Lung (tissue), 12 donors: ENCODE data around the gene TSPAN14. TPM values are rescaled to one million over a fixed set of nuclear protein-coding genes. Genes with fewer than 3 reads are reported as not detected.

Experiments used
- ATAC-seq: fragments of 200-7000 bp; cut with Tn5 transposase; one replicate; pipeline ENCODE4 v1.9.1; 2020; ENCODE audit warnings: moderate number of reproducible peaks; ENCODE audit not compliant: insufficient read depth, low FRiP score
- DNase-seq, 3 donors: peaks; one replicate each; pipeline ENCODE4 v3.0.0-alpha.2; 2013 to 2017
- H3K27ac ChIP-seq, 2 donors: one replicate each; pipeline ENCODE4 v1.5.1; 2013; ENCODE audit warnings: mild to moderate bottlenecking in 2 of 2, moderate library complexity in 2 of 2, control low read depth in 1 of 2, inconsistent platforms in 1 of 2, low read depth in 1 of 2, low read length in 1 of 2
- H3K27me3 ChIP-seq, 3 donors: one replicate each; pipeline ENCODE4 v1.5.1; 2013; ENCODE audit warnings: low read length in 2 of 3; ENCODE audit not compliant: control insufficient read depth in 3 of 3, insufficient read depth in 3 of 3
- H3K36me3 ChIP-seq, 4 donors: one replicate each; pipeline ENCODE4 v1.5.1; 2013; ENCODE audit warnings: low read length in 4 of 4, mild to moderate bottlenecking in 1 of 4, moderate library complexity in 1 of 4; ENCODE audit not compliant: control insufficient read depth in 4 of 4, insufficient read depth in 4 of 4
- H3K4me1 ChIP-seq, 5 donors: one replicate each; pipeline ENCODE4 v1.5.1; 2013; ENCODE audit warnings: low read length in 5 of 5, mild to moderate bottlenecking in 2 of 5, moderate library complexity in 1 of 5; ENCODE audit not compliant: control insufficient read depth in 5 of 5, insufficient read depth in 5 of 5
- H3K4me3 ChIP-seq: one replicate; pipeline ENCODE4 v1.5.1; 2013; ENCODE audit warnings: mild to moderate bottlenecking, control low read depth, moderate library complexity
- H3K9ac ChIP-seq, 2 donors: one replicate each; pipeline ENCODE4 v1.5.1; 2013; ENCODE audit warnings: low read length in 2 of 2, control low read depth in 1 of 2; ENCODE audit not compliant: insufficient read depth in 1 of 2
- H3K9me3 ChIP-seq, 4 donors: one replicate each; pipeline ENCODE4 v1.5.1; 2013; ENCODE audit warnings: low read length in 3 of 4, mild to moderate bottlenecking in 1 of 4, moderate library complexity in 1 of 4; ENCODE audit not compliant: control insufficient read depth in 4 of 4, insufficient read depth in 3 of 4
- CTCF ChIP-seq: IDR thresholded peaks from 2 replicates; pipeline ENCODE4 v1.5.1; 2012; ENCODE audit warnings: mild to moderate bottlenecking; ENCODE audit errors: control extremely low read depth, extremely low read depth
- WGBS, 2 donors: extraction: QIAGEN DNeasy Blood & Tissue Kit; methylation state at CpG; one replicate each; pipeline ENCODE4 v1.1.7; 2013; 5-methylcytosine and 5-hydroxymethylcytosine counted together
- polyA plus RNA-seq, 2 donors: library from polyadenylated mRNA; stranded (reverse); fragments of 200-250 nt; gene quantifications; one replicate each; pipeline ENCODE4 v1.2.1, GENCODE V29; 2013
- total RNA-seq, 2 donors: library from RNA; depleted of rRNA in 1 of 2; stranded (reverse); fragments of >200 nt in 1 of 2; gene quantifications; one replicate each; pipeline ENCODE4 v1.2.1, GENCODE V29; 2014 to 2021
- donor health status: control.
- donor health status: control.
- donor health status: Bipolar disorder and iron deficiency.
- donor health status: healthy.
- donor health status: DM: yes; HTN: yes; CAD: no.

Gene TSPAN14
- total and polyA plus RNA-seq, 4 donors, result 40.9 to 187 (median 116) TPM

GRCh38 chr10:80537736-80538480, 83.8 kb downstream of the TSPAN14 start, which contains the start of gene SH2D4B:
Gene SH2D4B (plus strand): TSS chr10:80537902. CDS start chr10:80538332, 430 bp downstream.
- WGBS, 2 donors, result 95 to 98% methylated on average over 19 of the region's 19 CpGs
- Histone ChIP-seq H3K4me3 (no peak within 1 kb of the TSS), H3K27me3 (no peaks in the 10 kb centered on the region), H3K36me3 (no peaks in the 10 kb centered on the region), H3K9me3 (no peaks in the 10 kb centered on the region), H3K27ac (no peak within 1 kb of the TSS), H3K9ac (no peak within 1 kb of the TSS), H3K4me1 (peaks cover 0 to 22% (median 0%) of the 10 kb centered on the region in 5 donors)
- DNase-seq (no peak), ATAC-seq (no peak)
- no peak for TF ChIP-seq CTCF

GRCh38 chr10:80538481-80539185, 84.5 kb downstream of the TSPAN14 start:
- Histone ChIP-seq H3K9ac (no peak overlapping the region), H3K4me3 (no peak overlapping the region), H3K27me3 (no peaks in the 10 kb centered on the region), H3K36me3 (no peaks in the 10 kb centered on the region), H3K4me1 (peaks cover 0 to 23% (median 0%) of the 10 kb centered on the region in 5 donors), H3K27ac (no peak overlapping the region), H3K9me3 (no peaks in the 10 kb centered on the region)
- ATAC-seq, result no peak
- no peak for TF ChIP-seq CTCF
- no peak for DNase-seq
- 92% methylated on average over 16 of the region's 16 CpGs for WGBS, 2 donors

GRCh38 chr10:80539421-80540031, 85.4 kb downstream of the TSPAN14 start:
- WGBS, 2 donors, result 87 to 90% methylated on average over 7 of the region's 7 CpGs
- Histone ChIP-seq H3K27ac (no peak overlapping the region), H3K4me1 (peaks cover 0 to 23% (median 0%) of the 10 kb centered on the region in 5 donors), H3K9ac (no peak overlapping the region), H3K36me3 (no peaks in the 10 kb centered on the region), H3K27me3 (no peaks in the 10 kb centered on the region), H3K4me3 (no peak overlapping the region), H3K9me3 (no peaks in the 10 kb centered on the region)
- no peak for TF ChIP-seq CTCF
- ATAC-seq, result no peak
- DNase-seq, result no peak
